ENCODE results near the gene CELF6.

CELF6 gene

GRCh38 chr15:72271221-72271620 lies 48.7 kb downstream of the CELF6 start:
- H3K4me3 ChIP-seq (ENCODE audit: control insufficient read depth, low read depth, low read length): peak overlapping the region; percentile 83
- DNase-seq (ENCODE audit: low read depth): no peak
- TF ChIP-seq CTCF (conservative IDR thresholded peaks at IDR 0.05; ENCODE audit: control insufficient read depth, insufficient read depth, low read depth, low read length): no peak

GRCh38 chr15:72269739-72270138 lies 50.2 kb downstream of the CELF6 start:
- TF ChIP-seq CTCF (conservative IDR thresholded peaks at IDR 0.05; ENCODE audit: control insufficient read depth, insufficient read depth, low read depth, low read length): no peak
- no peak overlapping the region for H3K4me3 ChIP-seq (ENCODE audit: control insufficient read depth, low read depth, low read length)
- DNase-seq (ENCODE audit: low read depth): no peak

GRCh38 chr15:72265031-72265430 lies 54.9 kb downstream of the CELF6 start:
- no peak for DNase-seq (ENCODE audit: low read depth)
- H3K4me3 ChIP-seq (ENCODE audit: control insufficient read depth, low read depth, low read length): no peak overlapping the region
- no peak for TF ChIP-seq CTCF (conservative IDR thresholded peaks at IDR 0.05; ENCODE audit: control insufficient read depth, insufficient read depth, low read depth, low read length)

GRCh38 chr15:72252663-72253299 lies 67.2 kb downstream of the CELF6 start:
- DNase-seq (ENCODE audit: low read depth): no peak
- no peak overlapping the region for H3K4me3 ChIP-seq (ENCODE audit: control insufficient read depth, low read depth, low read length)
- no peak for TF ChIP-seq CTCF (conservative IDR thresholded peaks at IDR 0.05; ENCODE audit: control insufficient read depth, insufficient read depth, low read depth, low read length)

GRCh38 chr15:72249142-72249810 lies 70.7 kb downstream of the CELF6 start:
- no peak for DNase-seq (ENCODE audit: low read depth)
- no peak overlapping the region for H3K4me3 ChIP-seq (ENCODE audit: control insufficient read depth, low read depth, low read length)
- TF ChIP-seq CTCF (conservative IDR thresholded peaks at IDR 0.05; ENCODE audit: control insufficient read depth, insufficient read depth, low read depth, low read length): no peak

- TF ChIP-seq CTCF (conservative IDR thresholded peaks at IDR 0.05; ENCODE audit: control insufficient read depth, insufficient read depth, low read depth, low read length): no peak
- no peak for DNase-seq (ENCODE audit: low read depth)
- H3K4me3 ChIP-seq (ENCODE audit: control insufficient read depth, low read depth, low read length): no peak overlapping the region
Observed at GRCh38 chr15:72248514-72248913, 71.4 kb downstream of the CELF6 start.
